Right lobe of liver (tissue), 6 donors: Measurements from ENCODE around the gene ATAD1. TPM values are rescaled to one million over a fixed set of nuclear protein-coding genes. Genes with fewer than 3 reads are reported as not detected.
"Not testable (repeated sequence)": the region's sequence is repeated elsewhere in the genome, so short reads cannot be mapped to it uniquely, and the experiment has no call there.

ENCODE experiments used
- ATAC-seq, 4 donors: fragments of 200-7000 bp; cut with Tn5 transposase; one replicate each; pipeline ENCODE4 v1.9.1; 2020; ENCODE audit warnings: mild to moderate bottlenecking in 4 of 4, moderate library complexity in 4 of 4
- DNase-seq, 3 donors: peaks; one replicate each; pipeline ENCODE4 v3.0.0-alpha.2; 2020
- H3K27ac ChIP-seq, 3 donors: fragments of 200-600 bp; one replicate each; pipeline ENCODE4 v1.8.0; 2022
- H3K27me3 ChIP-seq, 2 donors: fragments of 200-600 bp; one replicate each; pipeline ENCODE4 v1.8.0; 2022
- H3K36me3 ChIP-seq, 4 donors: fragments of 200-600 bp; sonication (generic) in 1 of 4; one replicate each; pipeline versions ENCODE4 v1.5.1 to v1.8.0; 2017 to 2022; ENCODE audit warnings: control low read depth in 1 of 4
- H3K4me1 ChIP-seq, 4 donors: fragments of 200-600 bp; sonication (generic) in 1 of 4; one replicate each; pipeline versions ENCODE4 v1.5.1 to v1.8.0; 2017 to 2022; ENCODE audit warnings: control low read depth in 1 of 4
- H3K4me3 ChIP-seq, 3 donors: fragments of 200-600 bp; one replicate each; pipeline ENCODE4 v1.8.0; 2022
- H3K9me3 ChIP-seq, 4 donors: fragments of 200-600 bp; sonication (generic) in 1 of 4; one replicate each; pipeline versions ENCODE4 v1.5.1 to v1.8.0; 2017 to 2022; ENCODE audit warnings: control low read depth in 1 of 4
- CTCF ChIP-seq, 4 donors: fragments of 200-600 bp in 3 of 4; fragments of 450-650 bp in 1 of 4; IDR thresholded peaks; one replicate each; pipeline versions ENCODE4 v1.5.1 to v1.8.0; 2016 to 2022; ENCODE audit warnings: antibody characterized with exemption in 4 of 4, mild to moderate bottlenecking in 2 of 4
- POLR2A ChIP-seq: fragments of 450-650 bp; IDR thresholded peaks from one replicate; pipeline ENCODE4 v1.6.1; 2017; ENCODE audit warnings: antibody characterized with exemption, mild to moderate bottlenecking
- WGBS: methylation state at CpG from one replicate; pipeline ENCODE4 v1.1.6; 2018; ENCODE audit warnings: low coverage, low lambda C conversion rate; ENCODE audit not compliant: insufficient coverage; ENCODE audit errors: missing lambda C conversion rate; 5-methylcytosine and 5-hydroxymethylcytosine counted together
- intact Hi-C, 2 donors: fragments of 100-400 bp; cut with DNase I; formaldehyde crosslinking; loops; one replicate each; pipeline versions ENCODE4 v1.11.2 to v1.14.1; 2022
- total RNA-seq, 6 experiments: library from RNA; depleted of rRNA in 2 of 6; stranded (reverse); fragments of >200 nt in 2 of 6; fragmentation: NEBNext Ultra II Directional in 3 of 6; extraction: Animal tissue kit (Norgen Biotek cat#: 25700) in 3 of 6; gene quantifications; one replicate each; pipeline versions ENCODE4 v1.1.0 to v1.2.4, GENCODE V29; 2016 to 2023
- donor health status: DM: no; HTN: yes; CAD: no.
- donor health status: DM: no; HTN: no; CAD: no.
- donor health status: DM: no; HTN: no; CAD: no.
- donor health status: DM: no; HTN: yes; CAD: no.
- donor health status: DM: no; HTN: yes; CAD: no.

Gene ATAD1
- total RNA-seq, 6 experiments from 2014 or later, result 17.4 to 24.2 (median 22.3) TPM

DNA sequence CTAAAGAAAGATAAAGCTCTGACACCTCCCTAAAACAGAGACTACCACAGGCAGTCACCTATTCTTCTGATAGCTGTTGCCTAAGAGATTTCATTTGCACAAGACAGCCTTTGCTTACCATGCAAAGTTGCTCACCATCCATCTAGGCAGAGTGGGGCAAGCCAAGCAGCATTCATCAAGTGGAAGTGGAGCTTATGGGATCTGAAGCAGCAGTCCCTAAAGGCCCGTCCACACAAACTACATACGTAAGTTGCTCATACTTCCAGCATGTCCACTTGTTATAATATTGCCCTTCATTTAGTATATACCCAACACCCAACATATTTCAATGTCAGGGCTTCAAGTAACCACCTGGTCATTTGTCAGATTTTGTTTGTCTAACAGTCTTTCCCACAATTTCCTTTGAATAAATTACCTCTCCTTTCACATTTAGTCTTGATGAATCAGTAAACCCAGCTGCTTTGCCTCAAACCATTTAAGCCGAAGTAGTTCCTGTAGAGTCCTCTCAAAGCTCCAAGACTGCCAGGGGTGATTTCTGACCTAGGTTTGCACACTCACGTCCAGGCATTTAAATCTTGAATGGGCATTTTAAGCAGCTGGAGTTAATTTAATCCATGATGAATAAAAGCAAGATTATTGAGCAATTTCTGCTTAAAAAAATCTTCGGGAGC lies 67.9 kb downstream of the ATAD1 start:
- no peaks in the 10 kb centered on the region for H3K27me3 ChIP-seq
- H3K4me3 ChIP-seq, result no peak overlapping the region
- no peaks in the 10 kb centered on the region for H3K4me1 ChIP-seq
- intact Hi-C loops, result no loop called here
- H3K9me3 ChIP-seq, result no peaks in the 10 kb centered on the region
- TF ChIP-seq CTCF (IDR thresholded peaks at IDR 0.05), result no peak
- no peak for TF ChIP-seq POLR2A
- 70% methylated on average over 5 of the region's 5 CpGs for WGBS
- H3K36me3 ChIP-seq, result peaks cover 0 to 12% (median 5%) of the 10 kb centered on the region in 4 donors
- DNase-seq (no peak), ATAC-seq (peak in 2 of 4 donors; percentile 9 to 23)
- no peak overlapping the region for H3K27ac ChIP-seq

- H3K27ac ChIP-seq, H3K4me3 ChIP-seq, DNase-seq, H3K4me1 ChIP-seq, ATAC-seq, intact Hi-C loops, H3K27me3 ChIP-seq, H3K9me3 ChIP-seq: not testable (repeated sequence)
- peaks cover 0 to 30% (median 10%) of the 10 kb centered on the region in 4 donors for H3K36me3 ChIP-seq
- 83% methylated on average over 4 of the region's 4 CpGs for WGBS
These were observed 69.8 kb downstream of the ATAD1 start for GRCh38 chr10:87748244-87748643.

- WGBS, result 48% methylated on average over 4 of the region's 4 CpGs
- no peak for ATAC-seq
These were observed 71.1 kb downstream of the ATAD1 start for GRCh38 chr10:87746911-87747310.

GRCh38 chr10:87744606-87745005 lies 73.4 kb downstream of the ATAD1 start:
- no peak for TF ChIP-seq POLR2A
- TF ChIP-seq CTCF (IDR thresholded peaks at IDR 0.05), result no peak
- 78% methylated on average over 1 of the region's 2 CpGs for WGBS
- intact Hi-C loops, result no loop called here
- peaks cover 0 to 26% (median 2%) of the 10 kb centered on the region in 4 donors for H3K4me1 ChIP-seq
- no peak for ATAC-seq
- H3K9me3 ChIP-seq, result no peaks in the 10 kb centered on the region
- peaks cover 0 to 38% (median 14%) of the 10 kb centered on the region in 4 donors for H3K36me3 ChIP-seq
- DNase-seq, result no peak
- H3K27me3 ChIP-seq, result no peaks in the 10 kb centered on the region
- no peak overlapping the region for H3K4me3 ChIP-seq
- H3K27ac ChIP-seq, result no peak overlapping the region

More at GRCh38 chr10:87746911-87747310, 71.1 kb downstream of the ATAD1 start:
- Histone ChIP-seq H3K9me3 (no peaks in the 10 kb centered on the region), H3K27ac (no peak overlapping the region), H3K4me1 (peaks cover 0 to 12% (median 0%) of the 10 kb centered on the region in 4 donors), H3K4me3 (no peak overlapping the region), H3K27me3 (no peaks in the 10 kb centered on the region), H3K36me3 (peaks cover 0 to 33% (median 11%) of the 10 kb centered on the region in 4 donors)
- DNase-seq, result no peak
- TF ChIP-seq CTCF (IDR thresholded peaks at IDR 0.05) (no peak), POLR2A (no peak)
- intact Hi-C loops, result no loop called here

GRCh38 chr10:87742992-87743610 lies 74.9 kb downstream of the ATAD1 start:
- intact Hi-C loops, H3K9me3 ChIP-seq, H3K4me3 ChIP-seq, H3K27me3 ChIP-seq: not testable (repeated sequence)
- ATAC-seq (peak; percentile 46 to 70 (median 56)), DNase-seq (peak in 2 of 3 donors; percentile 48 to 74)
- Histone ChIP-seq H3K36me3 (peaks cover 0 to 38% (median 14%) of the 10 kb centered on the region in 4 donors), H3K4me1 (peaks cover 0 to 26% (median 2%) of the 10 kb centered on the region in 4 donors), H3K27ac (peak overlapping the region in 1 of 3 donors; percentile 57)
- 80% methylated on average over 5 of the region's 18 CpGs for WGBS
